ENCODE results near the gene HACD3.

GRCh38 chr15:65509321-65509720 is 20.9 kb upstream of the HACD3 start:
- TF ChIP-seq CTCF (IDR thresholded peaks at IDR 0.05; ENCODE audit: low read depth, low read length) (no peak), EZH2phosphoT487 (IDR thresholded peaks at IDR 0.05; ENCODE audit: low read depth) (no peak)

Measured in OCI-LY3 (cell line).